Endometrial microvascular endothelial cells (primary cell): ENCODE results near the gene KCNK3. TPM values are rescaled to one million over a fixed set of nuclear protein-coding genes. Genes with fewer than 3 reads are reported as not detected.
"Not testable (repeated sequence)": the region's sequence is repeated elsewhere in the genome, so short reads cannot be mapped to it uniquely, and the experiment has no call there.

Source experiments
- in situ Hi-C: cut with HindIII; loops from 2 replicates; pipeline ENCODE4 v1.10.0; 2017; ENCODE audit warnings: low sequenced_read_pairs, low pct_unique_long_range_greater_than_20kb; ENCODE audit errors: inconsistent ontology term
- total RNA-seq: library from RNA; depleted of rRNA; stranded (reverse); fragments of >200 nt; gene quantifications from one replicate; pipeline ENCODE4 v1.2.3, GENCODE V29; 2015; ENCODE audit errors: inconsistent ontology term

Gene KCNK3
- total RNA-seq, result not detected

- in situ Hi-C loops, result no loop called here
Observed at GRCh38 chr2:26692279-26692896, at the start of gene KCNK3. Gene KCNK3 (plus strand): TSS chr2:26692722. CDS start chr2:26692876, 154 bp downstream.

DNA sequence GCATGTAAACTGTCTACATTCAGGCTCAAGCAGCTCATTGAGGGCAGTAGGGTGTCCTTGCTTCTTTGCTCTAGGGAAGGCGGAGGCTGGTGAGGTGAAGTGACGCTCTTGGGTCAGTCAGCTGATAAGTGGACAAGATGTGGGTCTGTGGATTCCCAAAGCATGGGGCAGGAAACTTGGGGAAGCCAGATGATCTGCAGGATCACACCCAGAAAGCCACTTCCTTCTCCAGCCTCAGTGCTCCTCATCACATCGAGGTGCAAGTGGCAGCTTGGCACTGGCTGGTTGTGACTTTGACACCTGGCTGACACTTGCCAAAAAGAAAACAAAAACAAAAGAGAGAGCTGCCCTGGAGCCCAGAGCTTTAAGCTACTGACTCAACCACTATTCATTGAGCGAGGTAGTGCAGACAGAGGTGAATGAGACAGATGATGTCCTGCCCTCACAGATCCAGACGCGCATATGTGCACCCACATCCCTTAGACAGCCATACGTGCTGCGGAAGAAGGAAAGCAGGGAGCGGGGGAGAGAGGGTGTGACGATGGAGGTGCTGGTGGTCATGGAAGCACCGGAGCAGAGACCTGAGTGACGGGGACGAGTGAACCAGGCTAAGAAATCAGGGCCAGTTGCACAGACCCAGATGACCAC, 48.2 kb upstream of the KCNK3 start:
- in situ Hi-C loops, result no loop called here

GRCh38 chr2:26645762-26646161, 46.8 kb upstream of the KCNK3 start:
- in situ Hi-C loops, result no loop called here

DNA sequence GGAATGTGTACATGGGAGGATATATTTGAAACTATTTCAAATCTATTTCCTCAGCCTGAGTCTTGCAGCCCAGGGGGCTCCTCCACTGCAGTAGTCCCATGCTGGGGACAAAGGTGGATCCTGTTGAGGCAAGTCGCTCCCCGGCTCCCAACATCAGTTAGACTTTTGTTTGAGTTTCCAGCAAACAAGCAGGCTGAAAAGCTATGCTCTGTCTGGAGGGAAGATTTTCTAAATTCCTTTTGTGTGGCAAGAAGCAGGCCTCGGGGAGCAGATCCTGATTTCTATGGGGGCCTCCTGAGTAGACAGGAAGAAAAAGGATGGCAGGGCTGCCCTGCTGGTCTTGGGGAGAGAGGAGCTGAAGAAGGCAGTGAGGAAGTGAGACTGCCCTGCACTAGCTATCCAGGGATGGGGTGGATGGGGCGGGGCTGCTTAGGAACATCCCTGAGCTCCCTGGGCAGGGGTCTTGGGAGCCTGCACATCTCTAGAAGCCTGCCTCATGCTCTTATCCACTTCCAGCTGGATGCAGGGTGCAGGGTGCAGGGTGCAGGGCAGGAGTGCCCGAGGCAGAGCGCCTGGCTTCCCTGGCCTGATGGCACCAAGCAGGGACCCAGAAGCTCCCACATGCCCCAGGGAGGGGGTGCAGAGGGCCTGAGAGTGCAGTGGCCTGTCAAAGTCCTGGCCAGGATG, 45.4 kb upstream of the KCNK3 start:
- in situ Hi-C loops, result no loop called here

DNA sequence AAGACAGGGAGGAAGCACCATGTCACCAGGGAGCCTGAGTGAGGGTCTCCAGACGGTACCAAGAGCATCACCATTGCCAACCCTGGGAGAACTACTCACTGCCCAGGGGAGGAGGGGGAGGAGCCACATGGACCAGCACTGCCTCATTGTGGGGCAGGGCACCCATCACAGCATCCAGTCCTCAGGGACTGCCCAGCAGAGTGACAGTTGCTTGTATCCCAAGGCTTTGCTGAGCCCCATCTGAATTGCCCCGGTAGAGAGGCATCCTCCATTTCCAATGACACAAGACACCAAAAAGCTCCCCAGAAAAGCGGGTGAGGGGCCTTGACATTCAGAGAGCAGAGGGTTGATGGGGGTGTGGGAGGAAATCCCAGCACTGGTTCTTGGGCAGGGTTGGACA, 44.5 kb upstream of the KCNK3 start:
- in situ Hi-C loops, result no loop called here

DNA sequence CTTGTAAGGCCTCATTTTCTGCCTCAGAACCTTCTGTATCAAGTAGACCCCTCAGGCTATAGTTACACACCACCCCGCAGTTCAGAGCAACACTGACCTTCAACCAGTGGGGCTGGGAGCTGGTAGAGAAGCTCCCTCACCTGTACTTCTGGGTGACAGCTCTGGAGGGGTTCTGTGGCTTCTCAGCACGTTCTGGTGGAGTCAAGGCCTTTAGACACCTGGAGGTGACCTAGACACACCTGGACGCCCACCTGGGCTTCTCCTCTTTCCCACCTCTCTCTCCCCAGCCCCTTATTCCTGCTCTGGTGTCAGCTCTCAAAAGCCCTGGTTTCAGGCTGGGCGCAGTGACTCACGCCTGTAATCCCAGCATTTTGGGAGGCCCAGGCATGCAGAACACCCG, 44.0 kb upstream of the KCNK3 start:
- in situ Hi-C loops, result no loop called here

- in situ Hi-C loops, result no loop called here
Observed at GRCh38 chr2:26649322-26649721, 43.2 kb upstream of the KCNK3 start.

GRCh38 chr2:26649992-26650712, 42.4 kb upstream of the KCNK3 start:
- in situ Hi-C loops, result no loop called here

GRCh38 chr2:26650713-26651469, 41.6 kb upstream of the KCNK3 start:
- in situ Hi-C loops, result no loop called here

DNA sequence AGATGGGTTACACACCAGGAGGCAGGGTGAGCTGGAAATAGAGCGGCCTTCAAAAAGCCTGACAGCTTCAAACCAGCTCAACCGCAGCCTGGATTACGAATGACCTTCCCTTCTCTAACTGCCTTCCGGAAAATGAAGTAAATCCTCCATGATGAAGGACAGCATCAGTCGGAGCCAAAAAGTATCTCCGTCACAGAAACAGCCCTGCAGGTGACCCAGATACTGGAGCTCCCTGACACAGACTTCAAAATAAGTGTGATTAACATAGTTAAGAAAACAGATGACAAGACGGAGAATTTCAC, 41.1 kb upstream of the KCNK3 start:
- in situ Hi-C loops, result no loop called here

DNA sequence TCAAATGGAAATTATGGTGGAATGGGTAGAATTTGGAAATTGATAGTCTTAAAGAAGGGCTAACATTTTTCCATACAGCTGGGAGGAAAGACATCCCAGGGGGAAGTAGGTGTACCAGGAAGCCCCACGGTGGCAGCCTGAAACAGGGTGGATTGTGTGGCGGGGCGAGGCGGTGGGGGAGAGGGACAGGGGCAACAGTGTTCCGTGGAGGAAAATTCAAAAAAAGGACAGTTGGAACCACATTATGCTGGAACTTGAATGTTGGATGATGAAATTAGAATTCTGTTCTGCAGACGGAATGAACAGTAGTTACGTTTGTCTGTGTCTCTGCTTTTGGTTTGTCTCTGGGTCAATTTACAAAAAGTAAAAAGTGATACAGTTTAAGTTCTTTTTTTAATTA, 40.7 kb upstream of the KCNK3 start:
- in situ Hi-C loops, result no loop called here

GRCh38 chr2:26652361-26653041, 40.0 kb upstream of the KCNK3 start:
- in situ Hi-C loops, result no loop called here

- in situ Hi-C loops, result no loop called here
Observed at GRCh38 chr2:26653207-26654060, 39.1 kb upstream of the KCNK3 start.

GRCh38 chr2:26654061-26654340, 38.5 kb upstream of the KCNK3 start:
- in situ Hi-C loops, result no loop called here

DNA sequence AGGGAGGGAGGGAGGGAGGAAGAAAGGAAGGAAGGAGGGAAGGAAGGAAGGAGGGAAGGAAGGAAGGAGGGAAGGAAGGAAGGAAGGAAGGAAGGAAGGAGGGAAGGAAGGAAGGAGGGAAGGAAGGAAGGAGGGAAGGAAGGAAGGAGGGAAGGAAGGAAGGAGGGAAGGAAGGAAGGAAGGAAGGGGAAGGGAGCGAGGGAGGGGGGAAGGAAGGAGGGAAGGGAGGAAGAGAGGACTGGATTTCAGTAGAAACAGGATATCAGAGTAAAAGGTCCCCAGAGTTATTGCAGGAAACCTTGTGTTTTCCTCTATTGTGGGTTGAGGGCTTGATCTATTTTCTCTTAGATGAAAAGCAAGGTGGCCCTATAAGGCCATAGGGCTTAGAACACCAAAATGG, 37.4 kb upstream of the KCNK3 start:
- in situ Hi-C loops, result not testable (repeated sequence)

DNA sequence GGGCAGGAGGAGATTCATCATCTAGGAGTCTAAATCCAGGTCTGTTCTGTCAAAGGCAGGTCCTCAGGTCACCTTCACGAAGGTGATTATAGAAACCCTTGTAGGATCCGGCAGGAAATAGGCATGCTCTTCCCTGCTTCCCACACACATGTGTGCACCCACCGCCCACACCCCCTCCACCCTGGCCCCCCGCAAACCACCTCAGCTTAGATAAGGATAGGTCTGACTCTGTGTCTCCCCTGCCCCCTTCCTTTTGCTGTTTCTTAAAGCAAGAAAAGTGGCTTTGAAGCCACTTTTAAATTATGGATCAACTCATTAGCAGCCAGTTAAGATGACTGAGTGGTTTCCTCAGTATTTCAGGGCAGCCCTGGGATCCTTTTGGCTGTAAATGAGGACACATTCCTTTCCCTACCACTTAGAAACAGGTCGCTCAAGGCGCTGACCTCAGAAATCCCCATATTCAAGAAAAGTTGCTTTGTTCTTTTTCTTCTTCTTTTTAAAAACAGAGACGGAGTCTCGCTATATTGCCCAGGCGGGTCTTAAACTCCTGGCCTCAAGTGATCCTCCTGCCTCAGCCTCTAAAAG, 36.8 kb upstream of the KCNK3 start:
- in situ Hi-C loops, result no loop called here

DNA sequence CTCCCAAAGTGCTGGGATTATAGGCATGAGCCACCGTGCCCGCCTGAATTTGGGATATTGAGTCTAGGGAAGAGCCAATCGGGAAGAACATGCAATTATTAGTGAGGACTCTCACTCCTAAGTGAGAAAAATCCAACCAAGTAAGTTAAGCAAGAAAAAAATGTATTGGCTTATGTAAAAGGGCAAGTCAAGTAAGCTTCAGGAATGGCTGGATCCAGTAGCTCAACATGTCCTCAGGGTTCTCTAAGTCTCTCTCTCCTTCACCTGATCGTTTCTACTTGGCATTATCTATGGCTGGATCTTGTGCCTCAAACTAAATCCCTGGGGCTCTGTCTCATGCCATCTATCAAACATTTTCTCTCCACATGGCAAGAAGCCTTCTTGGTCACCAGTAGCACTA, 35.3 kb upstream of the KCNK3 start:
- in situ Hi-C loops, result no loop called here
